ENCODE results near the gene DNAH9. TPM values are rescaled to one million over a fixed set of nuclear protein-coding genes. Genes with fewer than 3 reads are reported as not detected.

The DNAH9 gene
- total RNA-seq, 1 donor from 2014 or later: under 0.01 TPM

DNA sequence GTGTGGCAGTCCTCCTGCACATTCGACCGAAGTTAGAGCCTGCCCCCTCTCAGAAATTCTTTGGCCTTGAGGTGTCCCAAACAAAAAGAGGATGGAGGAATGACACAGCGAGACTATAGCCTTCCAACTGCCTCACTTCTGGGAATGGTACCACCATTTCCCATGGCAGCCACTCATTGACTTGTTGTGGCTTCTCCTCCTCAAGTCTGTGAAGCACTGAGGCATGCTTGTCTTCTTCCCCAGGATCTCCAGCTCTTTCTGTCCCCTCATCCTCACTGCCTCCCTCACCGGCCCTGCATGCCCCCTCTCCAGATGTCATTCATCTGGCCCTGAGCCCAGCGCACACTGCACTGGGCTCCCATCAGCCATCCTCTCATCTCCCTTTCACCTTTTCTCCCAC is 43.7 kb upstream of the DNAH9 start:
- TF ChIP-seq, protein P1, sequence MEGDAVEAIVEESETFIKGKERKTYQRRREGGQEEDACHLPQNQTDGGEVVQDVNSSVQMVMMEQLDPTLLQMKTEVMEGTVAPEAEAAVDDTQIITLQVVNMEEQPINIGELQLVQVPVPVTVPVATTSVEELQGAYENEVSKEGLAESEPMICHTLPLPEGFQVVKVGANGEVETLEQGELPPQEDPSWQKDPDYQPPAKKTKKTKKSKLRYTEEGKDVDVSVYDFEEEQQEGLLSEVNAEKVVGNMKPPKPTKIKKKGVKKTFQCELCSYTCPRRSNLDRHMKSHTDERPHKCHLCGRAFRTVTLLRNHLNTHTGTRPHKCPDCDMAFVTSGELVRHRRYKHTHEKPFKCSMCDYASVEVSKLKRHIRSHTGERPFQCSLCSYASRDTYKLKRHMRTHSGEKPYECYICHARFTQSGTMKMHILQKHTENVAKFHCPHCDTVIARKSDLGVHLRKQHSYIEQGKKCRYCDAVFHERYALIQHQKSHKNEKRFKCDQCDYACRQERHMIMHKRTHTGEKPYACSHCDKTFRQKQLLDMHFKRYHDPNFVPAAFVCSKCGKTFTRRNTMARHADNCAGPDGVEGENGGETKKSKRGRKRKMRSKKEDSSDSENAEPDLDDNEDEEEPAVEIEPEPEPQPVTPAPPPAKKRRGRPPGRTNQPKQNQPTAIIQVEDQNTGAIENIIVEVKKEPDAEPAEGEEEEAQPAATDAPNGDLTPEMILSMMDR (IDR thresholded peaks at IDR 0.05; ENCODE audit: insufficient read depth, low read length, severe bottlenecking): no peak
- FAIRE-seq (no peak), DNase-seq (ENCODE audit: low read depth) (no peak)
- Histone ChIP-seq H3K36me3 (ENCODE audit: control insufficient read depth, insufficient read depth, low read length) (no peaks in the 10 kb centered on the region), H3K4me3 (ENCODE audit: low read depth, low read length) (no peak overlapping the region), H3K27me3 (ENCODE audit: control insufficient read depth, insufficient read depth, low read length) (no peaks in the 10 kb centered on the region)

- no peak for DNase-seq (ENCODE audit: low read depth)
- TF ChIP-seq, protein P1 (IDR thresholded peaks at IDR 0.05; ENCODE audit: insufficient read depth, low read length, severe bottlenecking): no peak
- Histone ChIP-seq H3K4me3 (ENCODE audit: low read depth, low read length) (no peak overlapping the region), H3K36me3 (ENCODE audit: control insufficient read depth, insufficient read depth, low read length) (no peaks in the 10 kb centered on the region), H3K27me3 (ENCODE audit: control insufficient read depth, insufficient read depth, low read length) (no peaks in the 10 kb centered on the region)
- FAIRE-seq: no peak
Observed at GRCh38 chr17:11555530-11555929, 42.7 kb upstream of the DNAH9 start.

GRCh38 chr17:11557727-11558452 is 40.4 kb upstream of the DNAH9 start:
- no peaks in the 10 kb centered on the region for H3K36me3 ChIP-seq (ENCODE audit: control insufficient read depth, insufficient read depth, low read length)
- TF ChIP-seq, protein P1 (IDR thresholded peaks at IDR 0.05; ENCODE audit: insufficient read depth, low read length, severe bottlenecking): no peak
- no peak for DNase-seq (ENCODE audit: low read depth)
- H3K4me3 ChIP-seq (ENCODE audit: low read depth, low read length): no peak overlapping the region
- no peak for FAIRE-seq
- no peaks in the 10 kb centered on the region for H3K27me3 ChIP-seq (ENCODE audit: control insufficient read depth, insufficient read depth, low read length)

- FAIRE-seq (no peak), DNase-seq (ENCODE audit: low read depth) (no peak)
- TF ChIP-seq, protein P1 (IDR thresholded peaks at IDR 0.05; ENCODE audit: insufficient read depth, low read length, severe bottlenecking): no peak
- Histone ChIP-seq H3K4me3 (ENCODE audit: low read depth, low read length) (no peak overlapping the region), H3K36me3 (ENCODE audit: control insufficient read depth, insufficient read depth, low read length) (no peaks in the 10 kb centered on the region), H3K27me3 (ENCODE audit: control insufficient read depth, insufficient read depth, low read length) (no peaks in the 10 kb centered on the region)
Observed at GRCh38 chr17:11558681-11559234, 39.5 kb upstream of the DNAH9 start.

DNA sequence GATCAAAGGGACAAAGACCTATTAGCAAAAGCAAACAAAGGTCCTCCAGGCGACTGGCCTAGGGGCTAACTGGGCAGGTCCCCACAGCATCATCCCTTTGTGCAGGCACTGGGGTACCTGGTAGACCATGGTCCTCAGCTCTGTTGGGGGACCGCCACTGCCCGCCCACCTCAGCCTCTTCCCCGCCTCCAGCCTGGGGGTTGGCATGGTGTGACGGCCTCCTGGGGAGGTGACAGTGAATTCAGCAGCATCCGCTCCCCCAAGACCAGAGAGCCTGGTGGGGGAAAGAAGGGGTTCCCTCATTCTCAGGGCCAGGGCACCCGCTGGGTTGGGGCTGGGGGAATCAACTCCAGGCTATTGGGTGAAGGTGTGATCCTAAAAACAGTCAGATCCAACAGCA is 38.7 kb upstream of the DNAH9 start:
- no peaks in the 10 kb centered on the region for H3K36me3 ChIP-seq (ENCODE audit: control insufficient read depth, insufficient read depth, low read length)
- FAIRE-seq (no peak), DNase-seq (ENCODE audit: low read depth) (no peak)
- no peaks in the 10 kb centered on the region for H3K27me3 ChIP-seq (ENCODE audit: control insufficient read depth, insufficient read depth, low read length)
- TF ChIP-seq, protein P1 (IDR thresholded peaks at IDR 0.05; ENCODE audit: insufficient read depth, low read length, severe bottlenecking): no peak
- no peak overlapping the region for H3K4me3 ChIP-seq (ENCODE audit: low read depth, low read length)

Data from bronchial epithelial cell (primary cell).